ENCODE measurements around the gene DTL. TPM values are rescaled to one million over a fixed set of nuclear protein-coding genes. Genes with fewer than 3 reads are reported as not detected.

Gene DTL
- total RNA-seq, 1 donor from 2014 or later, result 23.9 TPM

DNA sequence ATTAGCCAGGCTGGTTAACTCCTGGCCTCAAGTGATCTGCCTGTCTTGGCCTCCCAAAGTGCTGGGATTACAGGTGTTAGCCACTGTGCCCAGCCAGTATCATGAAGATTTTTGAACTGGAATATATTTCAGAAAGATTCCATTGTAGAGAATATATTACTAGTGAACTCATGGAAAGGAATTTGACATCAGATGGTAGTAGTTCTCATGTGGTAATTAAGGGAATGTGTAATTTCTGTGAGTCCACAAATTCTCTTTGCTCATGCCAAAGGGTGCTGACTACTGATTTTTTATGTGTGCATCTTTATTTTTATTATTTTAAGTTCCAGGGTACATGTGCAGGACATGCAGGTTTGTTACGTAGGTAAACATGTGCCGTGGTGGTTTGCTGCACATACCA lies 10.4 kb downstream of the DTL start:
- H3K36me3 Mint-ChIP-seq (ENCODE audit: insufficient read depth), result peaks cover 10% of the 10 kb centered on the region
- DNase-seq (ENCODE audit: low spot score, unreplicated experiment), result no peak
- H3K27me3 Mint-ChIP-seq, result no peaks in the 10 kb centered on the region
- no peak overlapping the region for H3K27ac Mint-ChIP-seq
- H3K4me1 Mint-ChIP-seq (ENCODE audit: low read depth), result peaks cover 6% of the 10 kb centered on the region
- TF ChIP-seq, protein P1, sequence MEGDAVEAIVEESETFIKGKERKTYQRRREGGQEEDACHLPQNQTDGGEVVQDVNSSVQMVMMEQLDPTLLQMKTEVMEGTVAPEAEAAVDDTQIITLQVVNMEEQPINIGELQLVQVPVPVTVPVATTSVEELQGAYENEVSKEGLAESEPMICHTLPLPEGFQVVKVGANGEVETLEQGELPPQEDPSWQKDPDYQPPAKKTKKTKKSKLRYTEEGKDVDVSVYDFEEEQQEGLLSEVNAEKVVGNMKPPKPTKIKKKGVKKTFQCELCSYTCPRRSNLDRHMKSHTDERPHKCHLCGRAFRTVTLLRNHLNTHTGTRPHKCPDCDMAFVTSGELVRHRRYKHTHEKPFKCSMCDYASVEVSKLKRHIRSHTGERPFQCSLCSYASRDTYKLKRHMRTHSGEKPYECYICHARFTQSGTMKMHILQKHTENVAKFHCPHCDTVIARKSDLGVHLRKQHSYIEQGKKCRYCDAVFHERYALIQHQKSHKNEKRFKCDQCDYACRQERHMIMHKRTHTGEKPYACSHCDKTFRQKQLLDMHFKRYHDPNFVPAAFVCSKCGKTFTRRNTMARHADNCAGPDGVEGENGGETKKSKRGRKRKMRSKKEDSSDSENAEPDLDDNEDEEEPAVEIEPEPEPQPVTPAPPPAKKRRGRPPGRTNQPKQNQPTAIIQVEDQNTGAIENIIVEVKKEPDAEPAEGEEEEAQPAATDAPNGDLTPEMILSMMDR (IDR thresholded peaks at IDR 0.05; ENCODE audit: unreplicated experiment), result no peak
- no peak overlapping the region for H3K4me3 Mint-ChIP-seq (ENCODE audit: low read depth)
- H3K9me3 Mint-ChIP-seq (ENCODE audit: low read depth), result no peaks in the 10 kb centered on the region

GRCh38 chr1:212053993-212054392 lies 18.4 kb downstream of the DTL start:
- H3K4me1 Mint-ChIP-seq (ENCODE audit: low read depth), result no peaks in the 10 kb centered on the region
- H3K27ac Mint-ChIP-seq, result no peak overlapping the region
- H3K36me3 Mint-ChIP-seq (ENCODE audit: insufficient read depth), result peaks cover 42% of the 10 kb centered on the region
- no peak overlapping the region for H3K4me3 Mint-ChIP-seq (ENCODE audit: low read depth)
- peaks cover 27% of the 10 kb centered on the region for H3K9me3 Mint-ChIP-seq (ENCODE audit: low read depth)
- no peak for DNase-seq (ENCODE audit: low spot score, unreplicated experiment)
- TF ChIP-seq, protein P1 (IDR thresholded peaks at IDR 0.05; ENCODE audit: unreplicated experiment), result no peak
- no peaks in the 10 kb centered on the region for H3K27me3 Mint-ChIP-seq

DNA sequence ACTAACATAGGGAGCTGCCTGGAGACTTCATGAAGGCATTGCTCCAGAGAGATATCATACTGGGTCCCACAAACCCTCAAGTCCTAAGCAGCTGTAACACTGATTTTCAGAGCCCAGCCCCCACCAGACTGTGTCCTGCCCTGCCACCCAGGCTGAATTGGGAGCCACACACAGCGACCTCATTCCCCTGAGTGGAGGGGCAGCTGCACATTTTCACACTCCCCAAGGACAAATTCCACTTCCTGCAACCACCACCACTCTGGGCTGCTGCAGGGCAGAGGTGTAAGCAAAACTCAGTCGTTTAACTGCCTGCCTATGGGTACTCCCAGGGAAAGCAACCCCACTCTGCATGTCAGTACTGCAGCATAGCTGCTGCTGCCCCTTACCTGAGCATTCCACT lies 19.8 kb downstream of the DTL start:
- Mint-ChIP-seq H3K27ac (no peak overlapping the region), H3K4me3 (ENCODE audit: low read depth) (no peak overlapping the region), H3K27me3 (no peaks in the 10 kb centered on the region), H3K9me3 (ENCODE audit: low read depth) (peaks cover 32% of the 10 kb centered on the region), H3K4me1 (ENCODE audit: low read depth) (no peaks in the 10 kb centered on the region), H3K36me3 (ENCODE audit: insufficient read depth) (peaks cover 43% of the 10 kb centered on the region)
- TF ChIP-seq, protein P1 (IDR thresholded peaks at IDR 0.05; ENCODE audit: unreplicated experiment), result no peak
- no peak for DNase-seq (ENCODE audit: low spot score, unreplicated experiment)

GRCh38 chr1:212060632-212061472 lies 25.3 kb downstream of the DTL start:
- Mint-ChIP-seq H3K4me3 (ENCODE audit: low read depth) (no peak overlapping the region), H3K4me1 (ENCODE audit: low read depth) (no peaks in the 10 kb centered on the region), H3K9me3 (ENCODE audit: low read depth) (peaks cover 32% of the 10 kb centered on the region), H3K27ac (no peak overlapping the region), H3K36me3 (ENCODE audit: insufficient read depth) (peaks cover 29% of the 10 kb centered on the region), H3K27me3 (no peaks in the 10 kb centered on the region)
- no peak for DNase-seq (ENCODE audit: low spot score, unreplicated experiment)
- TF ChIP-seq, protein P1 (IDR thresholded peaks at IDR 0.05; ENCODE audit: unreplicated experiment), result no peak

DNA sequence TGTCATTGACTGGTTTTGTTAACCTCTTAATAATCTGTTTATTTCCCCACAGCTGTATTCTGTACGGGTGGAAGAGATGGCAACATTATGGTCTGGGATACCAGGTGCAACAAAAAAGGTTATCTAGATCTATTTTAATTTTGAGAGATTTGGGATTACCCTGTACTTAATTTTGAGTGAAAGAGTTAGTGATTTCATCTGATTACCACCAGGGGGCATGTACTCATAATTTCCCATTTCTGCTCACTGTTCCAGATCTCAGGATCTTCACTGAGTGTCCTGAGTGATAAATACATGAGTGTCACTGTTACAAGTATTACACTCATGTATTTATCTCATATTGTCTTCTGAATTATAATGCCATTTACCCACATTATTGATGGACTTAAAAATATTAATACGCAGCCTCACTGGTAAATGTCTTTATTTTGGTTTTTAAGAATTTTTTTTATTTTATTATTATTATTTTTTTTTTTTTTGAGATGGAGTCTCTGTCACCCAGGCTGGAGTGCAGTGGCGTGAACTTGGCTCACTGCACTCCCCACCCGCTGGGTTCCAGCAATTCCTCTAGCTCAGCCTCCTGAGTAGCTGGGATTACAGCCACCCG lies 27.4 kb downstream of the DTL start:
- Mint-ChIP-seq H3K4me3 (ENCODE audit: low read depth) (no peak overlapping the region), H3K9me3 (ENCODE audit: low read depth) (peaks cover 16% of the 10 kb centered on the region), H3K36me3 (ENCODE audit: insufficient read depth) (peaks cover 12% of the 10 kb centered on the region), H3K4me1 (ENCODE audit: low read depth) (no peaks in the 10 kb centered on the region), H3K27ac (no peak overlapping the region), H3K27me3 (no peaks in the 10 kb centered on the region)
- TF ChIP-seq, protein P1 (IDR thresholded peaks at IDR 0.05; ENCODE audit: unreplicated experiment), result peak; percentile 83
- no peak for DNase-seq (ENCODE audit: low spot score, unreplicated experiment)

All from progenitor cell of endocrine pancreas (in vitro differentiated cells).